HG02973 (cell line): Measurements from ENCODE around the gene WFS1.

Experiments used
- ATAC-seq: cut with Tn5 transposase; IDR thresholded peaks from one replicate; pipeline ENCODE4 v1.9.1; 2021; ENCODE audit warnings: moderate library complexity; ENCODE audit not compliant: unreplicated experiment

WFS1 gene

GRCh38 chr4:6322067-6322760 is 52.6 kb downstream of the WFS1 start:
- ATAC-seq = no peak

DNA sequence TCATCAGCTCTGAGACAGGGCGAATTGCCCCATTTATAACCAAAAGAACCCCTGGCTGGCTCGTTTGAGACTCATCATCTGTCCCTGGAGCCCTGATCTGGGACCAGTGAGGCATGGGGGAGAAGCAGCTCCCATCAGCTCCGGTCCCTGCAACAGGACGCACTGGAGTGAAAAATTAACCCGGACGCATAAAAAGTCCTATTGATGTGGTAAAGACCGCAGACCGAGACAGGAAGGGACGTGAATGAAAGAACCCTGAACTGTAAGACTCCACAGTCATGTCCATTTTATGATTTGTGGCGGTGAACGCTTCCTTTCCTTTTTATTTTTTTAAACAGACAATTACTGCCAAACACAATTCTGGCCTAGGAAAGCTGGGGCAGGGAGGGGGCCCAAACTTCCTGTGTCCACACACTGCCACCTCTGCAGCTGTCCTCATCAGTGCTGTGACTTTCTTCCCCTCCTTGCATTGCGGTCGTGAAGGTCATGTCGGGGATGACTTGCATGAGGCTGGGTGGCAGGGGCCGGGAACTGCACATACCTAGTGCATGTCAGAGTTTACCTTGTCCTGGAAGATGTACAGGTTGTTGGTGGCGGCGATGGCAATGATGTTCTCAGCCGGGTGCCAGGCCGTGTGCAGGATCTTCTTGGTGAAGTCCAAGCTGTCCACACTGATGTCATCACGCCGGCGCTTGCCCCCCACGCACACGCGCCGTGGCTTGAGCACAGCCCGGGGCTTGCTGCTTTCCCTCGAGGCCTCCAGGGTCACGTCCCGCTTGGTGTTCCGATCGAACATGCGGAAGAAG is 53.3 kb downstream of the WFS1 start:
- ATAC-seq = no peak

DNA sequence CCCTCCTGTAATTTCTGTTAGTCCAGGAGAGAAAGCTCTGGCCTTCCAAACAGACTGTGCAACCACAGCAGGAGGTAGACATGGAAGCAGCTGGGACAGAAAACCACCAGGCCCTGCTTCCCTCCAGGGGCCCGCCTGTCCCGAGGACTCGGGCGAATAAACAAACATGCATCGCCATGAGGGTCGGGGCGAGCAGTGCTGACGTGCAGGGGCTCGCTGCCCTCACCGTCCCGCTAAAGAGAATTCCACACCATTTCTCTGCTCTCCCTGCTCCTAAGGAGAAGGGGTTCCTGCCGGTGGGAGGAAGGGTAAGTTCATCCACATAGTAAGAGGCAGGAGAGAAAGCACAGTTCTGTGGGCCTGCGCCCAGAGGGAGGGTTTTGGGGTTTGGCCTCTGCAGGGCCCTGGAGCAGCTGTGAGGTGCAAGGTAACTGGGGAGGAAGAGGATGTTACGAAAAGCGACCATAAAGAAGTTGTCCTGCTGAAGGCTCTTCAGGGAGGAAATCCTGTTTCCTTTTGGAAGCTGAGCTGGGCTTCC is 54.9 kb downstream of the WFS1 start:
- no peak for ATAC-seq

DNA sequence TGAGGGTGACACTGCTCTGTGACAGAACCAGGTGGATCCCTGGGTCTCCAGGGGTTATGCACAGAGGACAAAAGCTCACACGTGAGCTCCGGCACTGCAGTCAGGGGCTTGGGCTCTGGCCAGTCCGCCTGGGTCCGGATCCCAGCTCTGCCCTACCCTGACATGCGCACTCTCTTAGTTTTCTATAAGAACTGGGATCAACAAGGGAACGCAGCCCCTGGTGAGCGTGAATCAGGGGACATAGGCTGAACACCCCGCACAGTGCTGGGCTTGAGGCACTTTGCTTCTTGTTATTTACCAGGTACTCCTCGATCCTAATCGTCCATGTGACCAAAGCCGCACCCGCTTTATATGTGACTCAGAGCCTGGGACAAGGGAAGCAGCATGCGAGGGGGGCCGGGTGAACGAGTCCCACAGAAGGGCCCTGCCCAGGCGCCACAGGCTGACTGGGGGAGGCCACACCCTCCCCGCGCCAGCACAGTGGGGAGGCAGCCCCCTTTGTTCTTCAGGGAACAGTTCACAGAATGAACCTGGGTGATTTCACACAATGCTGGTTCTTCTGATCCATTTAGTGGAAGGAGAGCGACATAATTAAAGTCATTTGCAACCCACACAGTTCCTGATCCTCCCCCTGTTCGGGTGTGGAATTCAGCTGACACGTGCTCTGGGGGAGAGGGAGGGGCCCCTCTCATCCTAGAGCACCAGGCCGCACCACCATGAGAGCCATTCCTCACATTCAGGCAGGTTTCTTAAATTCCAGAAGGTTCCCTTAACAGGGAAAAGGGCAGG is 55.5 kb downstream of the WFS1 start:
- ATAC-seq = no peak

GRCh38 chr4:6325788-6326290 is 56.2 kb downstream of the WFS1 start:
- ATAC-seq = no peak

DNA sequence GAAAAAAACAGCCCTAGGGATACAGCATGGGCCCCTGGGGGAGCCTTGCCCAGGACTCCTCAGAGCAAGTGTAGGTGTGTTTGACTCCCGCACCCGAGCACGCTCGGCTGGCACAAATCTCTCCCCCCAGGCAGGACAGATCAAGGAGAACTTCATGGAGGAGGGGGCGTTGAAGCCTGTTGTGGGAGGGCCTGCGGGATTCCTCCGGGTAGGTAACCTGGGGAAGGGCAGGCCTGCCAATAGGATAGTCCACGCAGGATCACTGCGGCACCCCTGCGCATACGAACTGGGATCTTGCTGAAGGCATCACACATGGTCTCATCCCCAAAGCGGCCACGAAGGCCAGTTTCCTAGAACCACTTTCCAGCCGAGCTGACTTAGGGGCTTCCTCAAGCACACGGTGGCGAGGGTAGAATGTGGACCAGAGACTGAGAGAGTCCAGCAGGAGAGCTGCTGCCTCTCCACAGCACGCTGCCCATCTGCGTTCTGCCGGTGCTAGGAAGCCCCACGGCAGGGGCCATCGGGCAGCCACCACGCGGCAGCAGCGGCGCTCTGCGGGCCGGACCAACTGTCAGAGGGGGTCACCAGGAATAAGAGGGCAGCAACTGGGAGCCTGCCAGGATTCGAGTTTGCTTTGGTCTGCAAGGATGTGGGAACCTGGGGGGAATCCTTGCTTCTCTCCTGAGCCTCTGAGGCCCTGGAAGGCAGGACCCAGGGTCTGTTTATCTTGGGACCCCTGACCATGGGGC is 56.8 kb downstream of the WFS1 start:
- ATAC-seq = no peak

GRCh38 chr4:6327220-6327917 is 57.7 kb downstream of the WFS1 start:
- ATAC-seq = peak; percentile 49

- no peak for ATAC-seq
Measured at GRCh38 chr4:6328526-6328925, 58.9 kb downstream of the WFS1 start.

DNA sequence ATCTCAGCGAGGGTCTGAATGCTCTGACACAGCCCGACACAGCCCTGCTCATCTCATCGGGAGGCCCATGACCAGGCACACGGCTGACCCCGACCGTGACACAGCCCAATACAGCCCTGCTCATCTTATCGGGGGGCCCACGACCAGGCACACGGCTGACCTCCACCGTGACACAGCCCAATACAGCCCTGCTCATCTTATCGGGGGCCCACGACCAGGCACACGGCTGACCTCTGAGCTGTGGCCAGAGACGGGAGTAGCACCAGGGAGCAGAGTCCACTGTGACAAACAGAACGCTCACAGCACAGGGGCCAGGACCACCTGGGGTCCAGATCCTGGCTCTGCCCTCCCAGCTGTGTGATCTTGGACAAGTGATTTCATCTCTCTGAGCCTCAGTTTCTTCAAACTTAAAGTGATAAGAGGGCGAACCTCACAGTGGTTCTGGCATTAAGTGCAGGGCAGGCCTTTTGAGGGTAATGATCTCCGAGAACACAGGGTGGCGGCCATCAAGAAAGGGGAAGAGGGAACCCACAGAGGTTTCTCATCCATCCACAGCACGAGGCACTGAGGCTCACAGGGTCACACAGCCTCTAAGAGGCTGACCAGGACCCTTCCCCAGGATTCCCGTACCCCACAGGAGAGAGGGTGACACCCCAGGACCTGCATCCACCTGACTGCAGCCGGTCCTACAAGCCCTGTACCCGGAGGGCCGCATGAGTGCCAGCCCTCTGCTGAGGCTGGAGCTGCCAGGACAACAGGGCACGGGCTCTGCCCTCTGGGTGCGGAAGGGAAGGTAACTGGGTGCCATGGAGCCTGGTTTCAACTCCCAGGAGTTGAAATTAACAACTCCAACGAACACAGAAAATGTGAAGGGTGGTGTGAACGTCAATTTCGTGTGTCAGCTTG is 60.1 kb downstream of the WFS1 start:
- ATAC-seq = no peak

DNA sequence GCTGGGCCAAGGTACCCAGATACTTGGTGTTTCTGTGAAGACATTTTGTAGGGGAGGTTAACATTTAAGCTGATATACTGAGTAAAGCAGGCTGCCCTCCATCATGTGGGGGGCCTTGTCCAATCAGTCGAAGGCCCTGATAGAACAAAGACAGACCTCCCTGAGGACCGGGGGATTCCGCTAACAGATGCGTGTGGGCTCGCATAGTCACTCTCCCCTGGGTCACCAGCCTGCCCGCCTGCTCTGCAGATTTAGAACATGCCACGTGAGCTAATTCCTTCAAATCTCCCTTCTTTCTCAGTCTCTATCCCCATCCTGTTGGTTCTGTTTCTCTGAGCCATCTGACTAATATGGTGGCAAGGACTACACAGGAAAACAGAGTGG is 60.7 kb downstream of the WFS1 start:
- ATAC-seq = no peak

DNA sequence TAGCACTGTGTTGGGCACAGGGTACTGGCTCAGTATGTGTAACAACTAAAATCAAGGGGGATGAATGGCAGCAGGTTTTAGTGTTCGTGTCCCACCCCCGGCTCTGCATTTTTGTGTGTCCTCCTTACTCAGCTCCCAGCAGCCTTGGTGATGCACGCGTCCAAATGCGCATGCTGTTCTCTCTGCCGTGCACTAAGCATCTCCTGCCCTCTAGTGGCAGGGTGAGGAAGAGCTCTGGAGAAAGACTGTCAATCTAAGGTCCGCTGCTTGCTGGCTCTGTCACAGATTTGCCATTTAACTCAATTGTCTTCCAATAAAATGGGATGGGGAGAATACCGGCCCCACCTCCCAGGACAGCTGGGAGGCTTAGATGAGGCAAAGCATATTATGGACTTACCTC is 61.4 kb downstream of the WFS1 start:
- no peak for ATAC-seq

DNA sequence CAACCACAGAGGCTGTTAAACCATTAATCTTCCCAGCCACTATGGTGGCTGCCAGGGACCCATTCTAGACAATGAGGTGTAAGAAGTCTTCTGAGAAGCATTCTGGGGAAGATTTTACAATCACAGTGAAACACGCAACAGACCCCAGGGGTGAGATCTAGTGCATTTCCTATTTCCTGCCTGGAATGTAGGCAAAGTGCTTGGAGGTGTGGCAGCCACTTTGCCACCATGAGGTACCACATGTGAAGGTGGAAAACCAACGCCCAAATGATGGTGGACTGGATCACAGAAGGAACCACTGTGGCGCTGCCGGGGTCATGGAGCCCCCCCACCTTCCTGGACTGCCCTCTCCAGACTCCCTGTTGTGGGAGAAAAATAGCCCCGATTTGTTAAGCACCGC is 61.8 kb downstream of the WFS1 start:
- ATAC-seq = no peak

- no peak for ATAC-seq
Measured at GRCh38 chr4:6332042-6332668, 62.5 kb downstream of the WFS1 start.

DNA sequence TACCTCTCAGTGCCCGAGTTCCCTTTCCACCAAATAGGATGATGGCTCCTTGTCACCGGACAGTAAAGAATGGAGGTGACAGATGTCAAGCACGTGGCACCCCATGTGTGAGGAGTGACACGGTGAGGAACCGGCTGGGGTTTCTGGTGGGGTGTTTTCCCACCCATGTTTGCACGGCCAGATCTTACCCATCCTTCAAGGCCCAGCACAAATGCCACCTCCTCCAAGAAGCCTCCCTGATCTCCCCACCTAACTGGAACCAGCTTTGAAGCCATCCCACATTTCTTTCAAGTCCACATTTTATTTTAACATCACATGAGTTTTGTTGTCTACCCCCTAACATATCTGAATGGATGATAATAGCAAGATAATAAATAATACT is 63.0 kb downstream of the WFS1 start:
- no peak for ATAC-seq

DNA sequence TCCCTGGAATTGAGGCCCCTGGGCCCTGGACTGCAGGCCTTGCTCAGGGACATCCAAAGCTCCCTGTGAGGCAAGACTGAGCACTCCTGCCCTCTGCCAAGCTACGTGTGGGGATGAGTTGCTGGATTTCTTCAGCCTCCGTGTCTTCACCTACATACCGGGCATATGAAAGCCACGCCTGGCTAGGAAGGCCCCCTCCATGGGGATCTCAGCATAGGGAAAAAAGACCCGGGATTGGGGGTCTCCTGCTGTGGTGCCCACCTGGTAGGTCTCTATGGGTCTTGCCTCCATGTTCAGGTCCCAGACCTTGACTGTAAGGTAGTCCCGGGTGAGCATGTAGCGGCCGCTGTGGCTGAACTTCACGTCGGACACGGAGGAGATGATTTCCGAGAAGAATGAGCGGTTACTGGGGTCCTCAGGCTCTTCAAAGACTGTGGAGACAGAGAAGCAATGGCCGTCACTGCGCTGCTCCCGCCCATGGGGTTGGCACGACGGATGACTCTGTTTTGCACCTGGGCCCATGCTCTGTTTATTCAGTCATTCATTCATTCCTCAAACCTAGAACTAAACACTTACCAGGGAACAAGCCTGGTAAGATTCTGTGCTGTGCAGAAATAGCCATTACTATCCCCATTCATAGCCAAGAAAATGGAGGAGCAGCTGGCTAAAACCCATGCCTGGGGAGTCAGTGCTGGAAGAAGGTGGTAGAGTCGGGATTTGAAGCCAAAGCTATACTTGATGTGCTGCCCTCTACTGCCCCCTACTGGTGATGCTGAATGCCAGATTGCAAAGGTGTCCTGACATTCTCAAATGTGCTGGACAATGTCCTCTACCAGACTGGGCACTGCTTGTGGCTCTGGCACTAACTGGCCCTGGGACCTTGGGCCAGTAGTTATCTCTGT is 63.9 kb downstream of the WFS1 start:
- ATAC-seq = no peak

DNA sequence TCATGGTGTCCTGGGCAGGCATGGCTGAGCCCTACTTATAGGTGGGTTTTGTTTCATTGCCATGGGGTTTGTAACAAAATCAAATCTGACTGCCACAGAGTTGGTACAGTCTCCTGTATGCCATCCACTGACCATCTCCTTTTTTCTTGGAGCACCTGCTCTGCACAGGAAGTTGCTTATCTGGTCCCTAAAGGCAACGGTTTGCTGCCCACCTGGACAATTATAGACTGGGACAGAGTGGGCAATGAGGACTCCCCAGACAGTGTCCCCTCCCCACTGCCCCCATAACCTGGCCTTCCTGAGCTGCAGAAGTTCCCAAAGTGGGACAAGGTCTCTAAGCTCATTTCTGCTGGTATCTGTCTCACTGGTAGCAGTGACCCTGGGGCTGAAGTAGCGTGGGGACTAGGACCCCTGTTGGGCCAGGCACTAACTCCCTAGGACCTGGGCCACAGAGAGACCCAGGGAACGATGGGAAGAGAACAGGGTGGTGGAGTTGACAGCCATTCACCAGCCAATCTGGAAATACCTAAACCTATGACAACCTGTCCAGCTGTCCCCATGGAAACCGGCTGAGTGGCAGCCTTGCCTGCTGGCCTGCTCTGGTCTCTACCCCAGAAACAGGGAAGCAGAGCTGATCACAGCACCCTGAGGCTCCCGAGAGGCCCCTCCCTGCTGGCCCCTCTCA is 64.7 kb downstream of the WFS1 start:
- no peak for ATAC-seq

DNA sequence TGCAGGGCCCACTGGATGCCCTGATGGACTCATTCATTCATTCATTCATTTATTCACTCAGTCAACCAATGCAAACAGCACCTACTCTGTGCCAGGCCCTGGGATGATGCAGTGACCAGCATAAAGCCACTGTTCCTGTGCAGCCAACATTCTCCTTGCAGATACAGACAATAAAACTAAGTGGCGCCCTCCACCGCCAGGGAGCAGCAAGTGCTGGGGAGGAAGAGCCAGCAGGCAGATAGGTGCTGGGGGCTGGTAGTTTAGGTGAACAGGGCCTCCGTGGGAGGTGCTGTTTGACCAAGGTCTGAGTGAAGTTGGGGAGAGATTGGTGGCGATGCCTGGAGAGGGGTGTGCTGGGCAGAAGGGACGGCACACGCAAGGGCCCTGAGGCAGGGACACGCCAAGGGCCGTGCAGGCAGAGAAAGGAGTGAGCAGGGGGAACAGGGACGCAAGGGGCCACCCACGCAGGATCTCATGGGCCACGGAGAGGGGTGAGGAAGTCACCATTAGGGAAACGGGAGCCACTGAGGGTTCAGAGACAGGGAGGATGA is 65.5 kb downstream of the WFS1 start:
- no peak for ATAC-seq
